Activated T-helper 1 cell treated with Interleukin-2 at 50 U/mL for 16 hours (primary cell): ENCODE measurements around the gene MMP24OS.
"Not testable (repeated sequence)": the region's sequence is repeated elsewhere in the genome, so short reads cannot be mapped to it uniquely, and the experiment has no call there.

Experiments used
- DNase-seq: peaks from one replicate; pipeline ENCODE4 v3.0.0-alpha.2; 2020; ENCODE audit warnings: low read depth

Gene MMP24OS

DNA sequence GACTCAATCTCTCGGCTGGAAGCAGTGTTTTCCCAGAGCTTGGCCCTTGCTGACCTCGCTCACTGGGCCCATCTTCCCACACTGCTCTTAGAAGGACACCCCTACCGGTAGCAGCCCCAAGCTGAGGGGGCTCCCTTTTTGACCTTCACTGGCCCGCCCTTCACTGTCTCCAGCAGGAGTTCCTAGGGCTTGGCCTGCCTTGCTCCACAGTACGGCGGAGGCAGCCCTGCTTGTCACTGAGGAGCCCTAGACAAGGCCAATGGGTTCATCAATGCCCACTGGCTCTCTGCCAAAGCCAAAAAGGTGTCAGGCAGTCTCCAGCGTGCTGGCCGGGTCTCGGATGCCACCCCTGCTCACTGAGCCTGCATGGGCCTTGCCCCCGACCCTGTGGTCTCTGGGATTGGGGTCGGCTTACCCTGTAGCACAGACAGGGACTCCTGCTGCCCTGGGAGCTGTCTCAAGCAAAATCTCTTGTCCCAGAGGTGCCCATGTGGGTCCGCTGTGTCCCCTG lies 2.1 kb downstream of the MMP24OS start:
- DNase-seq = no peak

GRCh38 chr20:35274172-35275092 lies 3.5 kb downstream of the MMP24OS start:
- DNase-seq = no peak

- no peak for DNase-seq
Observed at GRCh38 chr20:35273449-35274171, 4.3 kb downstream of the MMP24OS start.

GRCh38 chr20:35271904-35272303 lies 6.0 kb downstream of the MMP24OS start:
- DNase-seq = no peak

DNA sequence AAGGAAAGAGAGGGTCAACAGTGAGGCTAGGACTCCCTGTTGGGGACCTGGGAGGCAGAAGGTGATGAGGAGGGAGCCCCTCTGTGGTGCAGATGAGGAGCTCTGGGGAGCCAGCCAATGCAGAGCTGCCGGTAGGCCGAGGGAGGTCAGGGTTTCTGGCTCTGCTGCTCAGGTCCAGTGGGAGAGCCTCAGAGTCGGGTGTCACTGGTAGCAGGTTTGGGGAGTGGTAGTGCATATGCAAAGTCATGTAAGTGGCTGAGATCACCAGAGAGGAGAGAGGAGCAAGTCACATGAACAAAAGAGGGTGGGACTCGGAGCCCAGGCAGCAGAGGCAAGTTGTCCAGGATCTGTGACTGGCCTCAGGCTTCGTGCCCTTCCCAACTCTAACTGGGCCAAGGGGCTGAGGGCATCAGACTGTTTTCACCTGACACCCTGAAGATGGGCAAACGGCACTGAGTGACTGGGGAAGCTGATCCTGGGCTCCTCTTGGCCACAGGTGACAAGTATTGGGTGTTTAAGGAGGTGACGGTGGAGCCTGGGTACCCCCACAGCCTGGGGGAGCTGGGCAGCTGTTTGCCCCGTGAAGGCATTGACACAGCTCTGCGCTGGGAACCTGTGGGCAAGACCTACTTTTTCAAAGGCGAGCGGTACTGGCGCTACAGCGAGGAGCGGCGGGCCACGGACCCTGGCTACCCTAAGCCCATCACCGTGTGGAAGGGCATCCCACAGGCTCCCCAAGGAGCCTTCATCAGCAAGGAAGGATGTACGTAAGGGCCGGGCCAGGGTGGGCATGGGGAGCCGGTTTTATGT lies 6.6 kb downstream of the MMP24OS start:
- no peak for DNase-seq

- no peak for DNase-seq
Observed at GRCh38 chr20:35270021-35270902, 7.7 kb downstream of the MMP24OS start.

GRCh38 chr20:35269055-35269781 lies 8.7 kb downstream of the MMP24OS start:
- no peak for DNase-seq

- DNase-seq = no peak
Observed at GRCh38 chr20:35267092-35267491, 10.8 kb downstream of the MMP24OS start.

GRCh38 chr20:35264755-35265154 lies 13.2 kb downstream of the MMP24OS start:
- no peak for DNase-seq

- no peak for DNase-seq
Observed at GRCh38 chr20:35263532-35264341, 14.2 kb downstream of the MMP24OS start.

DNA sequence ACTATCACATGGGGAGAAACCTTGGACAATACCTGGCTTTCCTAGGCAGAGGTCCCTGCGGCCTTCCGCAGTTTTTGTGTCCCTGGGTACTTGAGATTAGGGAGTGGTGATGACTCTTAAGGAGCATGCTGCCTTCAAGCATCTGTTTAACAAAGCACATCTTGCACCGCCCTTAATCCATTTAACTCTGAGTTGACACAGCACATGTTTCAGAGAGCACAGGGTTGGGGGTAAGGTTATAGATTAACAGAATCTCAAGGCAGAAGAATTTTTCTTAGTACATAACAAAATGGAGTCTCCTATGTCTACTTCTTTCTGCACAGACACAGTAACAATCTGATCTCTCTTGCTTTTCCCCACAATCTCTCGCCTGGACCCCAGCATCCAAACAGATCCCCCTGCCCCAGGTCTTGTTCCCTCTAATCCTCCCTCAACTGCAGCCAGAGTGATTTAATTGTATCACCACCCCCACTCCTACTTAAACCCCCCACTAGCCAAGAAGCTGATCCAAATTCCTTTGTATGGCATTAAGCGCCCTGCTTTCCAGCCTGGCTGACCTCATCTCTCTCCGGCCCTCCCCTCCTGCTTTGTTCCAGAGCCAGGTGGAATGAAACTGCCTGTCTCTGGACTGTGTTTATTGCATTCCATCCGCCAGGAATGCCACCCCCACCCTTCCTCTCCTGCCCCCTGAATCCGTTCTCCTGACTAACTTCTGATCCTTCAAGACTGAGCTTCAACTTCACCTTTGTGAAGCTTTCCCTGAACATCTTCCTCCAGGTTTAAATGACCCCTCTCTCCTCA lies 15.0 kb downstream of the MMP24OS start:
- DNase-seq = not testable (repeated sequence)

DNA sequence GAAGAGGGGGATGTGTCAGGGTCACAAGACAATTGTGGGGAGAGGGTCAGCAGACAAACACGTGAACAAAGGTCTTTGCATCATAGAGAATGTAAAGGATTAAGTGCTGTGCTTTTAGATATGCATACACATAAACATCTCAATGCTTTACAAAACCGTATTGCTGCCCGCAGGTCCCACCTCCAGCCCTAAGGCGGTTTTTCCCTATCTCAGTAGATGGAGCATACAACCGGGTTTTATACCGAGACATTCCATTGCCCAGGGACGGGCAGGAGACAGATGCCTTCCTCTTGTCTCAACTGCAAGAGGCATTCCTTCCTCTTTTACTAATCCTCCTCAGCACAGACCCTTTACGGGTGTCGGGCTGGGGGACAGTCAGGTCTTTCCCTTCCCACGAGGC lies 15.6 kb downstream of the MMP24OS start:
- DNase-seq = not testable (repeated sequence)

GRCh38 chr20:35260426-35260825 lies 17.5 kb downstream of the MMP24OS start:
- DNase-seq = no peak

- no peak for DNase-seq
Observed at GRCh38 chr20:35257175-35257909, 20.6 kb downstream of the MMP24OS start.

- DNase-seq = no peak
Observed at GRCh38 chr20:35254448-35254999, 23.4 kb downstream of the MMP24OS start.

DNA sequence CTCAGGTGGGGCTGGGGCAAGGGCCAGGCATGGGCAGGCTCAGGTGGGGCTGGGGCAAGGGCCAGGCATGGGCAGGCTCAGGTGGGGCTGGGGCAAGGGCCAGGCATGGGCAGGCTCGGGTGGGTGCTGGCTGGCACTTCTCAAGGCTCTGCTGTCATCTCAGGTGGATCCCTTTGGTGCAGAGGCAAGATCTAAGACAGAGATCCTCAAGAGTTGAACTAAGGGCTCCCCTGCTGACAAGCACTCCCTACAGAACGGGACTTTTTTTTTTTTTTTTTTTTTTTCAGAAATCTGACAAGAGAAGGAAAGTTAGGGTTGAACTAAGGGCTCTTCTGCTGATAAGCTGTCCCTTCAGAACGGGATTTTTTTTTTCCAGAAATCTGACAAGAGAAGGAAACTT lies 24.9 kb downstream of the MMP24OS start:
- no peak for DNase-seq

GRCh38 chr20:35252598-35252997 lies 25.3 kb downstream of the MMP24OS start:
- DNase-seq = not testable (repeated sequence)

GRCh38 chr20:35252037-35252461 lies 25.9 kb downstream of the MMP24OS start:
- no peak for DNase-seq
